ENCODE data around the gene CEP162. TPM values are rescaled to one million over a fixed set of nuclear protein-coding genes. Genes with fewer than 3 reads are reported as not detected.
"Not testable (repeated sequence)": the region's sequence is repeated elsewhere in the genome, so short reads cannot be mapped to it uniquely, and the experiment has no call there.

Gene CEP162
- total and polyA plus RNA-seq, 12 donors = 2.1 to 5.6 (median 3.8) TPM

DNA sequence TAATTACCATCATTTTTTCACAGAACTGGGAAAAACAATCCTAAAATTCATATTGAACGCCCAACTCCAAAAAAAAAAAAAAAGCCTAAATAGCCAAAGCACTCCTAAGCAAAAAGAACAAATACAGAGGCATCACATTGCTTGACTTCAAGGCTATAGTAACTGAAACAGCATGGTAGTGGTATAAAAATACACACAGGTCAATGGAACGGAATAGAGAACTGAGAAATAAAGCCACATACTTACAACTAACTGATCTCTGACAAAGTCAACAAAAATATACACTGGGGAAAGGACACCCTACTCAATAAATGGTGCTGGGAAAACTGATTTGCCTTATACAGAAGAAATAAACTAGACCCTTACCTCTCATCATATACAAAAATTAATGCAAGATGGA is 104.3 kb downstream of the CEP162 start:
- Histone ChIP-seq H3K4me1 (no peaks in the 10 kb centered on the region), H3K9me3 (peaks cover 0 to 6% (median 0%) of the 10 kb centered on the region in 11 donors), H3K27me3 (no peaks in the 10 kb centered on the region), H3K36me3 (peaks cover 0 to 34% (median 15%) of the 10 kb centered on the region in 9 donors), H3K27ac (no peak overlapping the region), H3K4me3 (no peak overlapping the region)
- intact Hi-C loops (cut with DNase I) = no loop called here
- DNase-seq (no peak), ATAC-seq (no peak)
- 92 to 94% methylated on average over 2 of the region's 2 CpGs for WGBS, 2 donors
- TF ChIP-seq, protein P1, sequence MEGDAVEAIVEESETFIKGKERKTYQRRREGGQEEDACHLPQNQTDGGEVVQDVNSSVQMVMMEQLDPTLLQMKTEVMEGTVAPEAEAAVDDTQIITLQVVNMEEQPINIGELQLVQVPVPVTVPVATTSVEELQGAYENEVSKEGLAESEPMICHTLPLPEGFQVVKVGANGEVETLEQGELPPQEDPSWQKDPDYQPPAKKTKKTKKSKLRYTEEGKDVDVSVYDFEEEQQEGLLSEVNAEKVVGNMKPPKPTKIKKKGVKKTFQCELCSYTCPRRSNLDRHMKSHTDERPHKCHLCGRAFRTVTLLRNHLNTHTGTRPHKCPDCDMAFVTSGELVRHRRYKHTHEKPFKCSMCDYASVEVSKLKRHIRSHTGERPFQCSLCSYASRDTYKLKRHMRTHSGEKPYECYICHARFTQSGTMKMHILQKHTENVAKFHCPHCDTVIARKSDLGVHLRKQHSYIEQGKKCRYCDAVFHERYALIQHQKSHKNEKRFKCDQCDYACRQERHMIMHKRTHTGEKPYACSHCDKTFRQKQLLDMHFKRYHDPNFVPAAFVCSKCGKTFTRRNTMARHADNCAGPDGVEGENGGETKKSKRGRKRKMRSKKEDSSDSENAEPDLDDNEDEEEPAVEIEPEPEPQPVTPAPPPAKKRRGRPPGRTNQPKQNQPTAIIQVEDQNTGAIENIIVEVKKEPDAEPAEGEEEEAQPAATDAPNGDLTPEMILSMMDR (IDR thresholded peaks at IDR 0.05) = no peak

DNA sequence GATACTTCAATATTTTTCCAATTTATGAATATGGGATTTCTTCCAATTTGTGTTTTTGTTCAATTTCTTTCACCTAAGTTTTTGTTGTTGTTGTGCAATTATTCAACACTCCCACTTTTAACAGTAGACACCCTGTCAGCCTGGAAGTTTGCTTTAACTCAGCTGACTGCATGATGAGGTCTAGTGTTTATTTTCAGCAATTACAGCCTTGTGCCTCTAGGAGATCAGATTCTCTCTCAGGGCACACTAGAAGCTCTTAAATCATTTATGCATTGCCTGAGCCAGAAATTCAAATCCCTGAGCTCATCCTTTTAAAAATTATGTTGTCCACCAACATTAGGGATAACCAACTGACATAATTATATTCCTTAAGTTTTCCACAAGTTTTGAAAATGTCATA is 108.2 kb downstream of the CEP162 start:
- intact Hi-C loops (cut with DNase I) = no loop called here
- Histone ChIP-seq H3K9me3 (peaks cover 0 to 6% (median 0%) of the 10 kb centered on the region in 11 donors), H3K27me3 (no peaks in the 10 kb centered on the region), H3K27ac (no peak overlapping the region), H3K4me3 (no peak overlapping the region), H3K36me3 (peaks cover 0 to 12% (median 2%) of the 10 kb centered on the region in 9 donors), H3K4me1 (no peaks in the 10 kb centered on the region)
- TF ChIP-seq, protein P1 (IDR thresholded peaks at IDR 0.05) = no peak
- no peak for DNase-seq
- peak in 4 of 8 donors; percentile 34 to 78 (median 68) for ATAC-seq

DNA sequence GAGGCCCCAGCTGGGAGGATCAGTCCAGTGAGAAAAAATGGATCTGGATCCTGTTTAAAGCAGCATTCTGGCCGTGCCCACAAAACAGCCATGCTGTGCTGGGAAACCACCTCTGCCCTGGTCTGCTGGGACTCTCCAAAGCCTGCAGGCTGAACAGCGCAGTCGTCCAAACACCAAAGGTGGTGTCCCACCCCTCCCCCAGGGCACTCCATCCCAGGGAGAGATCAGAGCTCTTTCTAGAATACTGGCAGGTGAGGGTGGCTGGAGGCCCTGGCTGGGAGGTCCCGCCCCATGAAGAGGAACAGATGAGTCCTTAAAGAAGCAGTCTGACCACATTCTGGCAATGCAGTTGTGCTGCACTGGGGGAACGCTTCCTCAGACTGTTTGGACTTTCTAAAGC is 109.3 kb downstream of the CEP162 start:
- WGBS, 2 donors = 78 to 87% methylated on average over 5 of the region's 5 CpGs
- DNase-seq (no peak), ATAC-seq (no peak)
- Histone ChIP-seq H3K9me3 (no peaks in the 10 kb centered on the region), H3K4me1 (no peaks in the 10 kb centered on the region), H3K36me3 (peaks cover 0 to 2% (median 0%) of the 10 kb centered on the region in 9 donors), H3K27ac (no peak overlapping the region), H3K27me3 (no peaks in the 10 kb centered on the region), H3K4me3 (no peak overlapping the region)
- intact Hi-C loops (cut with DNase I) = no loop called here
- TF ChIP-seq, protein P1 (IDR thresholded peaks at IDR 0.05) = no peak

DNA sequence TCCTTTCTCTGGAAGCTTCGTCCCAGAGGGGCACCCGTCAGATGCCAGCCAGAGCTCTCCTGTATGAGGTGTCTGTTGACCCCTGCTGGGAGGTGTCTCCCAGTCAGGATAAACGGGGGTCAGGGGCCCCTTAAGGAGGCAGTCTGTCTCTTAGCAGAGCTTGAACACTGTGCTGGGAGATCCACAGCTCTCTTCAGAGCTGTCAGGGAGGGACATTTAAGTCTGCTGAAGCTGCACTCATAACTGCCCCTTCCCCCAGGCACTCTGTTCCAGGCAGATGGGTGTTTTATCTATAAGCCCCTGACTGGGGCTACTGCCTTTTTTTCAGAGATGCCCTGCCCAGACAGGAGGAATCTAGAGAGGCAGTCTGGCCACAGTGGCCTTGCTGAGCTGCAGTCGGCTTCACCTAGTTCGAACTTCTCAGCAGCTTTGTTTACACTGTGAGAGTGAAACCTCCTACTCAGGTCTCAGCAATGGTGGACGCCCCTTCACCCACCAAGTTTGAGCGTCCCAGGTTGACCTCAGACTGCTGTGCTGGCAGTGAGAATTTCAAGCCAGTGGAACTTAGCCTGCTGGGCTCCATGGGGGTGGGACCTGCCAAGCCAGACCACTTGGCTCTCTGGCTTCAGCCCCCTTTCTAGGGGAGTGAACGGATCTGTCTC is 112.4 kb downstream of the CEP162 start:
- whole genome bisulfite sequencing, 2 donors = 83 to 84% methylated on average over 8 of the region's 8 CpGs

DNA sequence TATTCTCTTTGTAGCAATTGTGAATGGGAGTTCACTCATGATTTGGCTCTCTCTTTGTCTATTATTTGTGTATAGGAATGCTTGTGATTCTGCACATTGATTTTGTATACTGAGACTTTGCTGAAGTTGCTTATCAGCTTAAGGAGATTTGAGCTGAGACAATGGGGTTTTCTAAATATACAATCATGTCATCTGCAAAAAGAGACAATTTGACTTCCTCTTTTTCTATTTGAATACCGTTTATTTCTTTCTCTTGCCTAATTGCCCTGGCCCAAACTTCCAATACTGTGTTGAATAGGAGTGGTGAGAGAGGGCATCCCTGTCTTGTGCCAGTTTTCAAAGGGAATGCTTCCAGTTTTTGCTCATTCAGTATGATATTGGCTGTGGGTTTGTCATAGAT is 116.1 kb downstream of the CEP162 start:
- H3K27ac ChIP-seq; H3K9me3 ChIP-seq; H3K4me1 ChIP-seq; H3K27me3 ChIP-seq; H3K36me3 ChIP-seq; H3K4me3 ChIP-seq; ATAC-seq; intact Hi-C loops (cut with DNase I); DNase-seq: not testable (repeated sequence)
- 64 to 71% methylated on average over 1 of the region's 1 CpG for WGBS, 2 donors

More for the DNA sequence above, 112.4 kb downstream of the CEP162 start:
- ATAC-seq; H3K9me3 ChIP-seq; H3K27me3 ChIP-seq; intact Hi-C loops (cut with DNase I); H3K4me1 ChIP-seq; H3K36me3 ChIP-seq; H3K4me3 ChIP-seq; H3K27ac ChIP-seq; DNase-seq: not testable (repeated sequence)

Data from heart right ventricle (tissue), 16 donors.